Measurements from ENCODE around the gene CSH1. TPM values are rescaled to one million over a fixed set of nuclear protein-coding genes. Genes with fewer than 3 reads are reported as not detected.

The CSH1 gene
- polyA plus RNA-seq, 1 of the 3 experiments (the other 2 are of a cell fraction): not detected

DNA sequence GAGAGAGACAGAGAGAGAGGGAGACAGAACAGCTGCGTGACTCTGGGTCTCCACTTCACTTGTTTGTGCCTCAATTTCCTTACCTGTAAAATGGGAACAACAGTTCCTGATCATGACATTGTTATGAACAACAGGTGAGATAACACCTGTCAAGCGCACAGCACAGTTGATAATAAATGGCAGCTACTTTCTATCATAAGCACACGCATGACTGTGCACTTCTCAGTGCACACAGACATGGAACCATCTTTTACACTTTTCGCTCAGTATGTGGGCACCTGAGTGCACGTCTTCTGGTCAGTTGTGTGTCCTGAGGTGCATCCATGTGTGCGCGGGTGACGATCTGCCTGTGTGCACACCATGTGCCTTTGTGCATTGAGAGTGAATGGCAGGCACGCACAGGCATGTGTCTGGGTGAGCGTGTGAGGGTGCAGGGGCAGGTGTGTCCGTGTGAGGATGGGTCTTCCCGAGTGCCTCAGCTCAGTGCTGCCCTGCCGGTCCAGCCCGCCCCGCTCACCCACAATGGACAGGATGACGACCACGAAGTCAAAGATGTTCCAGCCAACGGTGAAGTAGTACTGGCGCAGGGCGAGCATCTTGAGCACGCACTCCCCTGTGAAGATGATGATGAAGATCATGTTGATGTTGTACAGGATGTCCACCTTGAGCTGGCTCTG lies 46.1 kb upstream of the CSH1 start:
- no peaks in the 10 kb centered on the region for H4K20me1 ChIP-seq (ENCODE audit: insufficient read depth)
- H2AFZ ChIP-seq (ENCODE audit: low read depth): no peak overlapping the region
- POLR2A ChIA-PET: no interaction called here
- H3K36me3 ChIP-seq (replicated peaks in 1 of 2; ENCODE audit: control insufficient read depth in 1 of 2, insufficient read depth in 2 of 2, low read length in 1 of 2): no peaks in the 10 kb centered on the region
- no peak overlapping the region for H3K27ac ChIP-seq (ENCODE audit: low read depth in 2 of 2, low read length in 1 of 2)
- no peak for DNase-seq
- no peak overlapping the region for H3K4me2 ChIP-seq
- CTCF ChIA-PET: interaction anchor here (1.4 to 3.7 kb wide), 2 partner anchors 11 to 23 kb away, joined by 5 to 24 read pairs; partner anchors contain the start of gene GH1
- no peaks in the 10 kb centered on the region for H3K4me1 ChIP-seq (ENCODE audit: control insufficient read depth in 1 of 2, insufficient read depth in 2 of 2, low read depth in 1 of 2, low read length in 1 of 2)
- H3K4me3 ChIP-seq (ENCODE audit: low read depth in 2 of 2, low read length in 1 of 2): no peak overlapping the region
- no peak overlapping the region for H3K9ac ChIP-seq
- TF ChIP-seq, protein P1, sequence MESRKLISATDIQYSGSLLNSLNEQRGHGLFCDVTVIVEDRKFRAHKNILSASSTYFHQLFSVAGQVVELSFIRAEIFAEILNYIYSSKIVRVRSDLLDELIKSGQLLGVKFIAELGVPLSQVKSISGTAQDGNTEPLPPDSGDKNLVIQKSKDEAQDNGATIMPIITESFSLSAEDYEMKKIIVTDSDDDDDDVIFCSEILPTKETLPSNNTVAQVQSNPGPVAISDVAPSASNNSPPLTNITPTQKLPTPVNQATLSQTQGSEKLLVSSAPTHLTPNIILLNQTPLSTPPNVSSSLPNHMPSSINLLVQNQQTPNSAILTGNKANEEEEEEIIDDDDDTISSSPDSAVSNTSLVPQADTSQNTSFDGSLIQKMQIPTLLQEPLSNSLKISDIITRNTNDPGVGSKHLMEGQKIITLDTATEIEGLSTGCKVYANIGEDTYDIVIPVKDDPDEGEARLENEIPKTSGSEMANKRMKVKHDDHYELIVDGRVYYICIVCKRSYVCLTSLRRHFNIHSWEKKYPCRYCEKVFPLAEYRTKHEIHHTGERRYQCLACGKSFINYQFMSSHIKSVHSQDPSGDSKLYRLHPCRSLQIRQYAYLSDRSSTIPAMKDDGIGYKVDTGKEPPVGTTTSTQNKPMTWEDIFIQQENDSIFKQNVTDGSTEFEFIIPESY (IDR thresholded peaks at IDR 0.05; ENCODE audit: borderline replicate concordance, low read depth): no peak
- no peak for TF ChIP-seq TAF1 (IDR thresholded peaks at IDR 0.05; ENCODE audit: borderline replicate concordance, low read depth, low read length)
- no peak for TF ChIP-seq POLR2AphosphoS5 (IDR thresholded peaks at IDR 0.05; ENCODE audit: low read depth, low read length)
- TF ChIP-seq, protein P2, sequence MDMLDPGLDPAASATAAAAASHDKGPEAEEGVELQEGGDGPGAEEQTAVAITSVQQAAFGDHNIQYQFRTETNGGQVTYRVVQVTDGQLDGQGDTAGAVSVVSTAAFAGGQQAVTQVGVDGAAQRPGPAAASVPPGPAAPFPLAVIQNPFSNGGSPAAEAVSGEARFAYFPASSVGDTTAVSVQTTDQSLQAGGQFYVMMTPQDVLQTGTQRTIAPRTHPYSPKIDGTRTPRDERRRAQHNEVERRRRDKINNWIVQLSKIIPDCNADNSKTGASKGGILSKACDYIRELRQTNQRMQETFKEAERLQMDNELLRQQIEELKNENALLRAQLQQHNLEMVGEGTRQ (IDR thresholded peaks at IDR 0.05; ENCODE audit: borderline replicate concordance, low read depth, low read length): no peak
- no peak for TF ChIP-seq FOSL2 (IDR thresholded peaks at IDR 0.05; ENCODE audit: borderline replicate concordance, low read depth)
- TF ChIP-seq YY1 (IDR thresholded peaks at IDR 0.05; ENCODE audit: low read depth): no peak
- TF ChIP-seq, protein P3, sequence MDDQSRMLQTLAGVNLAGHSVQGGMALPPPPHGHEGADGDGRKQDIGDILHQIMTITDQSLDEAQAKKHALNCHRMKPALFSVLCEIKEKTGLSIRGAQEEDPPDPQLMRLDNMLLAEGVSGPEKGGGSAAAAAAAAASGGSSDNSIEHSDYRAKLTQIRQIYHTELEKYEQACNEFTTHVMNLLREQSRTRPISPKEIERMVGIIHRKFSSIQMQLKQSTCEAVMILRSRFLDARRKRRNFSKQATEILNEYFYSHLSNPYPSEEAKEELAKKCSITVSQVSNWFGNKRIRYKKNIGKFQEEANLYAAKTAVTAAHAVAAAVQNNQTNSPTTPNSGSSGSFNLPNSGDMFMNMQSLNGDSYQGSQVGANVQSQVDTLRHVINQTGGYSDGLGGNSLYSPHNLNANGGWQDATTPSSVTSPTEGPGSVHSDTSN (IDR thresholded peaks at IDR 0.05): no peak
- no peak for TF ChIP-seq MXI1 (IDR thresholded peaks at IDR 0.05; ENCODE audit: low read depth, low read length)
- TF ChIP-seq RAD21 (IDR thresholded peaks at IDR 0.05; ENCODE audit: low read length): no peak
- no peak for TF ChIP-seq RFX5 (IDR thresholded peaks at IDR 0.05; ENCODE audit: low read length)
- TF ChIP-seq EZH2phosphoT487 (IDR thresholded peaks at IDR 0.05; ENCODE audit: borderline replicate concordance, low read depth): no peak
- TF ChIP-seq CHD2 (IDR thresholded peaks at IDR 0.05; ENCODE audit: low read length, partially characterized antibody): no peak
- TF ChIP-seq RXRA (IDR thresholded peaks at IDR 0.05; ENCODE audit: borderline replicate concordance, low read depth): no peak
- H3F3A ChIP-seq (replicated peaks; ENCODE audit: insufficient read depth): no peaks in the 10 kb centered on the region
- H3K9me2 ChIP-seq: no peaks in the 10 kb centered on the region
- H3K27me3 ChIP-seq (ENCODE audit: insufficient read depth): no peaks in the 10 kb centered on the region
- no peaks in the 10 kb centered on the region for H3K79me2 ChIP-seq (ENCODE audit: insufficient read depth)
- no peaks in the 10 kb centered on the region for H3K9me3 ChIP-seq
- 75% methylated on average over 21 of the region's 21 CpGs for WGBS (ENCODE audit: low lambda C conversion rate)
